ENCODE results near the gene STRADB.
"Not testable (repeated sequence)": the region's sequence is repeated elsewhere in the genome, so short reads cannot be mapped to it uniquely, and the experiment has no call there.

STRADB gene

GRCh38 chr2:201429835-201430234, 21.7 kb upstream of the STRADB start:
- DNase-seq (ENCODE audit: low read depth): not testable (repeated sequence)

DNA sequence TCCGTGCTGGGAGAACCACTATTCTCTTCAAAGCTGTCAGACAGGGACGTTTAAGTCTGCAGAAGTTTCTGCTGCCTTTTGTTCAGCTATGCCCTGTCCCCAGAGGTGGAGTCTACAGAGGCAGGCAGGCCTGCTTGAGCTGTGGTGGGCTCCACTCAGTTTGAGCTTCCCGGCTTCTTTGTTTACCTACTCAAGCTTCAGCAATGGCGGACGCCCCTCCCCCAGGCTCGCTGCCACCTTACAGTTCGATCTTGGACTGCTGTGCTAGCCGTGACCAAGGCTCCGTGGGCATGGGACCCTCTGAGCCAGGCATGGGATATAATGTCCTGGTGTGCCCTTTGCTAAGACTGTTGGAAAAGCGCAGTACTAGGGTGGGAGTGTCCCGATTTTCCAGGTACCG, 21.2 kb upstream of the STRADB start:
- not testable (repeated sequence) for H3K4me3 ChIP-seq (ENCODE audit: low read depth, low read length); DNase-seq (ENCODE audit: low read depth)

More at GRCh38 chr2:201429835-201430234, 21.7 kb upstream of the STRADB start:
- not testable (repeated sequence) for H3K4me3 ChIP-seq (ENCODE audit: low read depth, low read length)

GRCh38 chr2:201430839-201431238, 20.7 kb upstream of the STRADB start:
- DNase-seq (ENCODE audit: low read depth): no peak
- H3K4me3 ChIP-seq (ENCODE audit: low read depth, low read length): no peak overlapping the region

DNA sequence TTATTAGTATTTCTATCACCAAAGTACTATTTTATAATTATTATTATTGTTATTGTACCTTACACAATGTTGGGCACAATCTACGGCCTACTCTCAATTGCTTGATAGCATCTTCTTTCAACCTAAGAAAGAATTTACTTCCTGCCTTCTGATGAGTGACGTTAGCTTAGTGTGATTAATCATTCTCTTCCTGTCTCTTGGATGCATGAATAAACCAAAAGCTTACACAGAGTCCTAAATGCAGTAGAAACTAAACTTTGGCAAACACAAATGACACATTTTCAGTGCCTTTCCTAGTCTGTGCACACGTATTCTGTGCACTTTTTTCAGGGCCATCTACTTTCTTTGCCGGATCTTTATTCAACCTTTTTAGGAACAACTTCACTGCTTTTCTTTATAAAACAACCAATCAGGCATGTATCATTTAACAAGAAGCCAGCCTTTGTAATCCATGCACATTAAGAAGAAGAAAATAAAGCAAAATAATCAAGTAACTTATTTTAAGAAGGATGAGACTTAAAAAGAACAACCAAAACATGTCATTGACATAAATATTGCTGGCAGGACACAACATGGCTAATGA, 19.4 kb upstream of the STRADB start:
- no peak for DNase-seq (ENCODE audit: low read depth)
- H3K4me3 ChIP-seq (ENCODE audit: low read depth, low read length): no peak overlapping the region

DNA sequence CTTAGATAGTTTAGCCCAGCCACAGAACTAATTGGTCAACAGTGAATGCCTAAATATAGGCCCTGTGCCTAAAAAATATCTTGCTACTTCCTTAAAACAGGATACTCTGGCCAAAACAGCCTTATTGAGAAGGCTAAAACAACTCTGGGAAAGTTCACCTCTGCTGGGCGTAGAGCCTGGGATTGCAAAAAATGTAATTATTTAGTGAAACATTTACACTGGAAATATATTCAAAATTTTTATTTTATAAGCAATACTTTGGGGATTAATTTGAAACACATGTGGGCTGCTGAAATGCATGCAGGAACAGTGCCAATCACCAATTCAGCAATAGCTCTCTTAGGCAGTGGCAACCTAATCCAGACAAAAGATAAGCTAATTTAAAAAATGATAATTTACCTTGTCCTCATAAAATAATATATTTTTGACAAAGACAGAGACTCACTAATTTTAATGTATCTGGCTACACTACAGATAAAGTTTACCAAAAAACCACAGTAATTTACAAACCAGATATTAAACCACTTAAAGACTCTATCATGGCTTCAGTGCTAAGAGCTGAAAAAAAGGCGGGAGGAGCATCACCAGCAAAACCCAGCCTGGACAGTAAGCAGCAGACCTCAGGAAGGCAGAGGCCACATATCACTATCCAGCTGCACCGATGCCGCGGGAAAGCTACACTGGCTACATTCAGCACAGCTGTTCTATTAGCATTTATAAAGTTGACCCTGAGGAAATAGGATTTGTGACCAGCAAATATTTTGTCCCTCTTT, 18.7 kb upstream of the STRADB start:
- no peak for DNase-seq (ENCODE audit: low read depth)
- no peak overlapping the region for H3K4me3 ChIP-seq (ENCODE audit: low read depth, low read length)

DNA sequence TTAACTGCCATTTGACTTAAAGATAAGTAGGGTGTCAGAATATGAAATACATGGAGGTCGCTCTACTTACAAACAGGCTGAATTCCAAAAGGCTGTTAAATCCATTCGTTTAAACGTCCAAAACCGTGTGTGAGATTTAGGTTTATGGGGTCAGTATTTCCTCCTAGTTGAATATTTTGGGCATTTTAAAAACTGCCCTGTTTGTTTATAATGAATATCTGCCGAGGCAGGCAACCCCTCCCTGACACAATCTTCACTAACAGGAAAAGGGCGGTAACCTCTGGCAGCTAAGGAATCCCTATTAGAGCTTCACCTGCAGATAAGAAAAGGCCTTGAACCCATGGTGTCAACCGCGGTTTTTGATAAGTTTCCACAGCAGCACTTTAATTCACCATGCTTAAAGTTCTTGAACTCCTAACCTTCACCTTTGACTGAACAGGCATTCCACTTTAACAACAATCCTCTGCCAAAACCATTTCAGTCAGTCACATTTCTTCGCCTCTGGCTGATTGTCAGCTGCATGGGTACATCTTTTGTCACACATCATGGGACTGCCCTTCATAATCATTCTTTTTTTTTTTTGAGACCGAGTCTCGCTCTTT, 18.0 kb upstream of the STRADB start:
- no peak overlapping the region for H3K4me3 ChIP-seq (ENCODE audit: low read depth, low read length)
- no peak for DNase-seq (ENCODE audit: low read depth)

GRCh38 chr2:201436141-201436540, 15.4 kb upstream of the STRADB start:
- no peak overlapping the region for H3K4me3 ChIP-seq (ENCODE audit: low read depth, low read length)
- no peak for DNase-seq (ENCODE audit: low read depth)

DNA sequence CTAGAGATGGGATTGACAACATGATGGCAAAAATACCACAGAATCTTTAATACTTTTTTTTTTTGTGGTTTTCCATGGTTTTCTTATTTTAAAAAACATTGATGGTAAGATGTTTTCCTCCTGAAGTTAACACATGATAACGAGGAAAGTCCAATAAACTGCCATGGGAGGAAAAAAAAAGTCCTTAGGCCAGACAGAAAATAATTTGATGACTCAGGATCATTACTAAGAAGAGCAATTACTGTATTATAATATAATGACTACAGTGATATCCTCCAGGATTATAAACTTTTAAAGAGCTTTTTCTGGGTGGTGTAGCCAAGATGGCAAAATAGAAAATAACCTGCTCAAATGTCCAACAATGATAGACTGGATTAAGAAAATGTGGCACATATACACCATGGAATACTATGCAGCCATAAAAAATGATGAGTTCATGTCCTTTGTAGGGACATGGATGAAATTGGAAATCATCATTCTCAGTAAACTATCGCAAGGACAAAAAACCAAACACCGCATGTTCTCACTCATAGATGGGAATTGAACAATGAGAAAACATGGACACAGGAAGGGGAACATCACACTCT, 12.1 kb upstream of the STRADB start:
- not testable (repeated sequence) for H3K4me3 ChIP-seq (ENCODE audit: low read depth, low read length)

DNA sequence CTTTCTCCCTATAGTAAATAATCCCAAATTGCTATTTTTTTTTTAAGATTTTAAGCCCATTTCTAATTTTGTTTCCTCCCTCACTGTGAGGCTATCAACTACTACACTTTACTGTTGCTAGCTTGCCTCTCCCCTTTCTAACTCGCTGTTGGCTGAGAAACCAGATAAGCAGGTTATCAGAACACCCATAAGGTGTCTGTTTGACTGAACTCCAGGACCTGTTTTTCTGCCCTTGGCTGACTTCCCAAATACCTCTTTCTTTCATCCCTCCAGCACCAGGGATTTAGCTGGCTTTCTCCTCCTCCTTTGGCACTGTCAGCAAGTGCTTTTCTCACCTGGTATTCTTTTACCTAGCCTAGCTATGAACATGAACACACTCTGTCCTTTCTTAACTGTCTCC, 11.4 kb upstream of the STRADB start:
- no peak for DNase-seq (ENCODE audit: low read depth)
- no peak overlapping the region for H3K4me3 ChIP-seq (ENCODE audit: low read depth, low read length)

More for the DNA sequence above, 12.1 kb upstream of the STRADB start:
- DNase-seq (ENCODE audit: low read depth): not testable (repeated sequence)

GRCh38 chr2:201441409-201441808, 10.1 kb upstream of the STRADB start:
- no peak overlapping the region for H3K4me3 ChIP-seq (ENCODE audit: low read depth, low read length)
- no peak for DNase-seq (ENCODE audit: low read depth)

GRCh38 chr2:201444746-201445465, 6.6 kb upstream of the STRADB start:
- no peak overlapping the region for H3K4me3 ChIP-seq (ENCODE audit: low read depth, low read length)
- no peak for DNase-seq (ENCODE audit: low read depth)

- H3K4me3 ChIP-seq (ENCODE audit: low read depth, low read length): no peak overlapping the region
- DNase-seq (ENCODE audit: low read depth): no peak
Observed at GRCh38 chr2:201447086-201447485, 4.5 kb upstream of the STRADB start.

GRCh38 chr2:201448061-201448460, 3.5 kb upstream of the STRADB start:
- no peak overlapping the region for H3K4me3 ChIP-seq (ENCODE audit: low read depth, low read length)
- DNase-seq (ENCODE audit: low read depth): no peak

- no peak overlapping the region for H3K4me3 ChIP-seq (ENCODE audit: low read depth, low read length)
- no peak for DNase-seq (ENCODE audit: low read depth)
Observed at GRCh38 chr2:201448701-201449100, 2.8 kb upstream of the STRADB start.

DNA sequence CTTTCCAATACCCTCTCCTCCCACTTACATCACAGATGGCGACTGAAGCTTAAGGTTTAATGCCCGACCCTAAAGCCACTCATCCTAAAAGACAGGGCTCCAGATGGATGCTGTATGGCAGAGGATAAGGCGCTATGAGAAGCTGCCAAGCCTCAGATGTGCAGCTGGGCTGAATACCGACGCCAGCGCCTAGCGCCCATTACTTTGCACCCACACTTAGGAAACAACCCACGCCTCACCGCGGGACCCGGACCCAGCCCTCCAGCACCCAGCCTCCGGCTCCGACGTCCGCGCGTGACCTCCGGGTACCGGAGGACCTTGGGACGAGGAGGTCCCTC, 617 bp upstream of the STRADB start:
- peak overlapping the region; percentile 83 for H3K4me3 ChIP-seq (ENCODE audit: low read depth, low read length)
- no peak for DNase-seq (ENCODE audit: low read depth)

GRCh38 chr2:201452058-201452921, 750 bp downstream of the STRADB start:
- DNase-seq (ENCODE audit: low read depth): no peak
- peak overlapping the region; percentile 83 for H3K4me3 ChIP-seq (ENCODE audit: low read depth, low read length)

DNA sequence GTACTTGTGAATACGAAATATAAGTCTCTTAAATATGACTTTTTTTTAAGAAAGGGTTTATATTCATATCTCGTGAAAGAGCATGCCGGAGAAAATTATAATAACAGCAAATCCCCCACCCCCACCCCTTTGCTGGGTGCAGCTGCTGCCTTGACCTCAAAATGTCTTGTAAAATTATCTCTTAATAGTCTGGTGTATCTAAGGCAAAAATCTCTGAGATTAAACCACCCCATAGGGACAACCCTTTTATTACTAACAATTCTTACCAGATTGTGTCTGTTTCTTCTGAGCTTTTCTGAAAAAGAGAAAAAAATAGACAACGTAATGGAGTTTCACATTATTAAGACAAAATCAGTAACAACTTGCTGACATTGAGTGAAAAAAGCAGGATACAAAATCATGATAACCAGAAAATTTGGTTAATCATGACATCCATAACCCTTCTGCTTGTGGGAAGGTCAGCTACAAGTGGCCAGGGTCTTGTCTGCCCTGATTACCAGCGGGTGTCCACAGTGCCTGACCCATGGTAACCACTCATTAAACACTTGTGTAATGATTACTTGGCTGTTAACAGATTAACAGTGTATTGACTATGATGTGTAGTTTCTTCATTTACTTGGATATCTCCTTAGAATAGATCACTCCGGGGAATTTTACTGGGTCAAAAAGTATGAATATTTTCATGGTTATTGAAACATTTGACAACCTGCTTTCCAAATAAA, 1.5 kb downstream of the STRADB start:
- peak overlapping the region; percentile 83 for H3K4me3 ChIP-seq (ENCODE audit: low read depth, low read length)
- no peak for DNase-seq (ENCODE audit: low read depth)

GRCh38 chr2:201458381-201458780, 6.8 kb downstream of the STRADB start:
- H3K4me3 ChIP-seq (ENCODE audit: low read depth, low read length): no peak overlapping the region
- DNase-seq (ENCODE audit: low read depth): no peak

Measured in skeletal muscle cell (primary cell).